HepG2 (cell line): ENCODE measurements around the gene GEMIN2. TPM values are rescaled to one million over a fixed set of nuclear protein-coding genes. Genes with fewer than 3 reads are reported as not detected.
A peak's percentile ranks its signal among the peaks of the same experiment; 100 is the strongest.

Experiments used
- CBX1 ChIP-seq: IDR thresholded peaks from one replicate; pipeline ENCODE4 v1.6.1; 2016; ENCODE audit warnings: antibody characterized with exemption, low read depth
- CHD4 ChIP-seq: fragments of 200-600 bp; sonication (generic); IDR thresholded peaks from 2 replicates; pipeline ENCODE4 v1.7.0; 2017; ENCODE audit warnings: mild to moderate bottlenecking, low read length, borderline replicate concordance
- FOSL2 ChIP-seq: sonication (generic); formaldehyde crosslinking; IDR thresholded peaks from 2 replicates; pipeline ENCODE4 v1.4.0; 2020; ENCODE audit warnings: missing genetic modification reagents
- GPN1 ChIP-seq: sonication (generic); formaldehyde crosslinking; IDR thresholded peaks from 2 replicates; pipeline ENCODE4 v1.5.1; 2020; ENCODE audit warnings: missing genetic modification reagents, borderline replicate concordance
- KLF12 ChIP-seq: sonication (generic); formaldehyde crosslinking; IDR thresholded peaks from 2 replicates; pipeline ENCODE4 v1.4.0; 2020; ENCODE audit warnings: missing genetic modification reagents, borderline replicate concordance
- KLF15 ChIP-seq: sonication (generic); formaldehyde crosslinking; IDR thresholded peaks from 2 replicates; pipeline ENCODE4 v1.8.1; 2023; ENCODE audit warnings: borderline replicate concordance, mild to moderate bottlenecking, inconsistent platforms, missing genetic modification reagents, mixed read lengths
- MTA3 ChIP-seq: sonication (generic); formaldehyde crosslinking; IDR thresholded peaks from 2 replicates; pipeline ENCODE4 v1.4.0; 2020; ENCODE audit warnings: missing genetic modification reagents
- SAP130 ChIP-seq: IDR thresholded peaks from 2 replicates; pipeline ENCODE4 v1.6.1; 2016; ENCODE audit warnings: low read depth
- SOX5 ChIP-seq: IDR thresholded peaks from 2 replicates; pipeline ENCODE4 v1.6.1; 2016; ENCODE audit warnings: borderline replicate concordance
- TOE1 ChIP-seq: sonication (generic); formaldehyde crosslinking; IDR thresholded peaks from 2 replicates; pipeline ENCODE4 v1.4.0; 2020; ENCODE audit warnings: mild to moderate bottlenecking, missing genetic modification reagents
- ZFP37 ChIP-seq: sonication (generic); formaldehyde crosslinking; IDR thresholded peaks from 2 replicates; pipeline ENCODE4 v1.4.0; 2020; ENCODE audit warnings: missing genetic modification reagents, borderline replicate concordance
- ZFY ChIP-seq: sonication (generic); formaldehyde crosslinking; IDR thresholded peaks from 2 replicates; pipeline ENCODE4 v1.4.0; 2020; ENCODE audit warnings: missing genetic modification reagents
- ZNF552 ChIP-seq: sonication (generic); formaldehyde crosslinking; IDR thresholded peaks from 2 replicates; pipeline ENCODE4 v1.9.0; 2022; ENCODE audit warnings: missing genetic modification reagents, mild to moderate bottlenecking, borderline replicate concordance
- ZNF556 ChIP-seq: sonication (generic); formaldehyde crosslinking; IDR thresholded peaks from 2 replicates; pipeline ENCODE4 v1.4.0; 2020; ENCODE audit warnings: mild to moderate bottlenecking, missing genetic modification reagents, borderline replicate concordance
- ZNF607 ChIP-seq: sonication (generic); formaldehyde crosslinking; IDR thresholded peaks from 2 replicates; pipeline ENCODE4 v1.5.1; 2020; ENCODE audit warnings: missing genetic modification reagents, mild to moderate bottlenecking, borderline replicate concordance
- polyA plus RNA-seq, 8 experiments: library from polyadenylated mRNA; depleted of rRNA in 3 of 8; stranded (reverse) in 7 of 8; unstranded in 1 of 8; fragments of >200 nt; fragmentation: Illumina TruSeq in 4 of 8; extraction: Trizol in 4 of 8; gene quantifications; 2 replicates each; pipeline versions ENCODE4 v1.2.1 to v1.2.3, GENCODE V29; 2011 to 2016; ENCODE audit warnings: low read depth in 4 of 8, missing spikeins in 1 of 8, mixed read lengths in 1 of 8; ENCODE audit not compliant: insufficient read depth in 1 of 8
- total RNA-seq, 5 experiments: library from RNA; depleted of rRNA; stranded (reverse); fragments of >200 nt; fragmentation: Illumina TruSeq; extraction: Trizol; gene quantifications; 2 replicates each; pipeline ENCODE4 v1.2.3, GENCODE V29; 2016; ENCODE audit warnings: low read depth in 1 of 5
- TF ChIP-seq, protein P1 (sequence below): sonication (generic); formaldehyde crosslinking; IDR thresholded peaks from 2 replicates; pipeline ENCODE4 v1.5.1; 2020; ENCODE audit warnings: missing genetic modification reagents, mild to moderate bottlenecking, borderline replicate concordance
- TF ChIP-seq, protein P2 (sequence below): sonication (generic); formaldehyde crosslinking; IDR thresholded peaks from 2 replicates; pipeline ENCODE4 v1.5.1; 2020; ENCODE audit warnings: mild to moderate bottlenecking, missing genetic modification reagents
- TF ChIP-seq, protein P3 (sequence below): sonication (generic); formaldehyde crosslinking; IDR thresholded peaks from 2 replicates; pipeline ENCODE4; 2020; ENCODE audit warnings: missing genetic modification reagents, mild to moderate bottlenecking, borderline replicate concordance
- TF ChIP-seq, protein P4 (sequence below): sonication (generic); formaldehyde crosslinking; IDR thresholded peaks from 2 replicates; pipeline ENCODE4 v1.5.1; 2020; ENCODE audit warnings: missing genetic modification reagents, mild to moderate bottlenecking, borderline replicate concordance

GEMIN2 gene
- total and polyA plus RNA-seq, 2 of the 13 experiments (the other 11 are each of a cell fraction or from before 2014, with no cell fraction given): 54.8 to 110 TPM

DNA sequence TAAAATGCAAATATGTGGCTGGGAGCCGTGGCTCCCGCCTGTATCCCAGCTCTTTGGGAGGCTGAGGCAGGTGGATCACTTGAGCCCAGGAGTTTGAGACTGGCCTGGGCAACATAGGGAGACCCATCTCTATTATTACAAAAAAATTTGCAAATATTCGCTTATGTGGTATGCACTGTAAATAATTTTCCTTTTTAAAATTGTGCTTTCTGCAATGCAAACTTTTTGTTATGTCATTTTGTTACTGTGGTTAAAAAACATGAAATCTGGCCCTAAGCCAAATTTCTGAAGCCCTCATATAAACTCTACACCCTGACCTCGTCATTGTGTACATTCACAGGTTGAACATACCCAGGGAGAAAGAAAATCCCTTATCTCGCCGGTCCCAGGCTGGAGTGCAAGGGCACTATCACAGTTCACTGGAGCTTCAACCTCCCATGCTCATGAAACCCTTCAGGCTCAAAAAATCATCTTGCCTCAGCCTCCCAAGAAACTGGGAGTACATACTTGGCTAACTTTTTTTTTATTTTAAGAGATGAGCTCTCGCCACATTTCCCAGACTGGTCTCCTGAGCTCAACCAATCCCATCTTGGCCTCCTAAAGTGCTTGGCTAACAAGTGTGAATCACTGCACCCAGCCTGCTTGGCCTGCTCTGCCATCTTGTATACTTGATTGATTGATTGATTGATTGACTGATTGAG, 31.3 kb downstream of the GEMIN2 start (continued):
- TF ChIP-seq CHD4: peak; percentile 64; the same call in 1 of the 2 replicates
- TF ChIP-seq ZFP37: no peak
- TF ChIP-seq KLF15 (CRISPR knock-in tag): no peak
- TF ChIP-seq CBX1: no peak
- TF ChIP-seq, protein P1, sequence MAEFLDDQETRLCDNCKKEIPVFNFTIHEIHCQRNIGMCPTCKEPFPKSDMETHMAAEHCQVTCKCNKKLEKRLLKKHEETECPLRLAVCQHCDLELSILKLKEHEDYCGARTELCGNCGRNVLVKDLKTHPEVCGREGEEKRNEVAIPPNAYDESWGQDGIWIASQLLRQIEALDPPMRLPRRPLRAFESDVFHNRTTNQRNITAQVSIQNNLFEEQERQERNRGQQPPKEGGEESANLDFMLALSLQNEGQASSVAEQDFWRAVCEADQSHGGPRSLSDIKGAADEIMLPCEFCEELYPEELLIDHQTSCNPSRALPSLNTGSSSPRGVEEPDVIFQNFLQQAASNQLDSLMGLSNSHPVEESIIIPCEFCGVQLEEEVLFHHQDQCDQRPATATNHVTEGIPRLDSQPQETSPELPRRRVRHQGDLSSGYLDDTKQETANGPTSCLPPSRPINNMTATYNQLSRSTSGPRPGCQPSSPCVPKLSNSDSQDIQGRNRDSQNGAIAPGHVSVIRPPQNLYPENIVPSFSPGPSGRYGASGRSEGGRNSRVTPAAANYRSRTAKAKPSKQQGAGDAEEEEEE (CRISPR knock-in tag): no peak
- TF ChIP-seq ZNF607 (CRISPR knock-in tag): peak; percentile 74; the same call in 1 of the 2 replicates
- no peak for TF ChIP-seq GPN1
- TF ChIP-seq FOSL2 (CRISPR knock-in tag): peak; percentile 60
- TF ChIP-seq, protein P2, sequence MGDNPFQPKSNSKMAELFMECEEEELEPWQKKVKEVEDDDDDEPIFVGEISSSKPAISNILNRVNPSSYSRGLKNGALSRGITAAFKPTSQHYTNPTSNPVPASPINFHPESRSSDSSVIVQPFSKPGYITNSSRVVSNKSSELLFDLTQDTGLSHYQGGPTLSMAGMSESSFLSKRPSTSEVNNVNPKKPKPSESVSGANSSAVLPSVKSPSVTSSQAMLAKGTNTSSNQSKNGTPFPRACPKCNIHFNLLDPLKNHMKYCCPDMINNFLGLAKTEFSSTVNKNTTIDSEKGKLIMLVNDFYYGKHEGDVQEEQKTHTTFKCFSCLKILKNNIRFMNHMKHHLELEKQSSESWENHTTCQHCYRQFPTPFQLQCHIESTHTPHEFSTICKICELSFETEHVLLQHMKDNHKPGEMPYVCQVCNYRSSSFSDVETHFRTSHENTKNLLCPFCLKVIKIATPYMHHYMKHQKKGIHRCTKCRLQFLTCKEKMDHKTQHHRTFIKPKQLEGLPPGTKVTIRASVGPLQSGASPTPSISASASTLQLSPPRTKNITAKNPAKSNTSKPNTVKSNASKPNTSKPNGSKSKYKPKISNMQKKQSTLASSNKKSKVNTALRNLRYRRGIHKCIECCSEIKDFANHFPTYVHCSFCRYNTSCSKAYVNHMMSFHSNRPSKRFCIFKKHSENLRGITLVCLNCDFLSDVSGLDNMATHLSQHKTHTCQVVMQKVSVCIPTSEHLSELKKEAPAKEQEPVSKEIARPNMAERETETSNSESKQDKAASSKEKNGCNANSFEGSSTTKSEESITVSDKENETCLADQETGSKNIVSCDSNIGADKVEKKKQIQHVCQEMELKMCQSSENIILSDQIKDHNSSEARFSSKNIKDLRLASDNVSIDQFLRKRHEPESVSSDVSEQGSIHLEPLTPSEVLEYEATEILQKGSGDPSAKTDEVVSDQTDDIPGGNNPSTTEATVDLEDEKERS (CRISPR knock-in tag): no peak
- no peak for TF ChIP-seq MTA3
- peak; percentile 61; the same call in 1 of the 2 replicates for TF ChIP-seq ZNF556 (CRISPR knock-in tag)
- TF ChIP-seq, protein P3, sequence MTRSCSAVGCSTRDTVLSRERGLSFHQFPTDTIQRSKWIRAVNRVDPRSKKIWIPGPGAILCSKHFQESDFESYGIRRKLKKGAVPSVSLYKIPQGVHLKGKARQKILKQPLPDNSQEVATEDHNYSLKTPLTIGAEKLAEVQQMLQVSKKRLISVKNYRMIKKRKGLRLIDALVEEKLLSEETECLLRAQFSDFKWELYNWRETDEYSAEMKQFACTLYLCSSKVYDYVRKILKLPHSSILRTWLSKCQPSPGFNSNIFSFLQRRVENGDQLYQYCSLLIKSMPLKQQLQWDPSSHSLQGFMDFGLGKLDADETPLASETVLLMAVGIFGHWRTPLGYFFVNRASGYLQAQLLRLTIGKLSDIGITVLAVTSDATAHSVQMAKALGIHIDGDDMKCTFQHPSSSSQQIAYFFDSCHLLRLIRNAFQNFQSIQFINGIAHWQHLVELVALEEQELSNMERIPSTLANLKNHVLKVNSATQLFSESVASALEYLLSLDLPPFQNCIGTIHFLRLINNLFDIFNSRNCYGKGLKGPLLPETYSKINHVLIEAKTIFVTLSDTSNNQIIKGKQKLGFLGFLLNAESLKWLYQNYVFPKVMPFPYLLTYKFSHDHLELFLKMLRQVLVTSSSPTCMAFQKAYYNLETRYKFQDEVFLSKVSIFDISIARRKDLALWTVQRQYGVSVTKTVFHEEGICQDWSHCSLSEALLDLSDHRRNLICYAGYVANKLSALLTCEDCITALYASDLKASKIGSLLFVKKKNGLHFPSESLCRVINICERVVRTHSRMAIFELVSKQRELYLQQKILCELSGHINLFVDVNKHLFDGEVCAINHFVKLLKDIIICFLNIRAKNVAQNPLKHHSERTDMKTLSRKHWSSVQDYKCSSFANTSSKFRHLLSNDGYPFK (CRISPR knock-in tag): no peak
- TF ChIP-seq KLF12 (CRISPR knock-in tag): no peak
- peak; percentile 72 for TF ChIP-seq SAP130 (CRISPR knock-in tag)
- peak; percentile 35; the same call in 1 of the 2 replicates for TF ChIP-seq ZFY (CRISPR knock-in tag)
- peak; percentile 81; the same call in 1 of the 2 replicates for TF ChIP-seq TOE1 (CRISPR knock-in tag)
- peak; percentile 54; the same call in 1 of the 2 replicates for TF ChIP-seq ZNF552
- TF ChIP-seq, protein P4, sequence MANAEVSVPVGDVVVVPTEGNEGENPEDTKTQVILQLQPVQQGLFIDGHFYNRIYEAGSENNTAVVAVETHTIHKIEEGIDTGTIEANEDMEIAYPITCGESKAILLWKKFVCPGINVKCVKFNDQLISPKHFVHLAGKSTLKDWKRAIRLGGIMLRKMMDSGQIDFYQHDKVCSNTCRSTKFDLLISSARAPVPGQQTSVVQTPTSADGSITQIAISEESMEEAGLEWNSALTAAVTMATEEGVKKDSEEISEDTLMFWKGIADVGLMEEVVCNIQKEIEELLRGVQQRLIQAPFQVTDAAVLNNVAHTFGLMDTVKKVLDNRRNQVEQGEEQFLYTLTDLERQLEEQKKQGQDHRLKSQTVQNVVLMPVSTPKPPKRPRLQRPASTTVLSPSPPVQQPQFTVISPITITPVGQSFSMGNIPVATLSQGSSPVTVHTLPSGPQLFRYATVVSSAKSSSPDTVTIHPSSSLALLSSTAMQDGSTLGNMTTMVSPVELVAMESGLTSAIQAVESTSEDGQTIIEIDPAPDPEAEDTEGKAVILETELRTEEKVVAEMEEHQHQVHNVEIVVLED: no peak
- peak; percentile 57; the same call in 1 of the 2 replicates for TF ChIP-seq SOX5
